GM21529 (cell line): ENCODE results near the gene CDC42.

Source experiments
- ATAC-seq: cut with Tn5 transposase; IDR thresholded peaks from one replicate; pipeline ENCODE4 v1.9.1; 2021; ENCODE audit not compliant: unreplicated experiment

CDC42 gene

DNA sequence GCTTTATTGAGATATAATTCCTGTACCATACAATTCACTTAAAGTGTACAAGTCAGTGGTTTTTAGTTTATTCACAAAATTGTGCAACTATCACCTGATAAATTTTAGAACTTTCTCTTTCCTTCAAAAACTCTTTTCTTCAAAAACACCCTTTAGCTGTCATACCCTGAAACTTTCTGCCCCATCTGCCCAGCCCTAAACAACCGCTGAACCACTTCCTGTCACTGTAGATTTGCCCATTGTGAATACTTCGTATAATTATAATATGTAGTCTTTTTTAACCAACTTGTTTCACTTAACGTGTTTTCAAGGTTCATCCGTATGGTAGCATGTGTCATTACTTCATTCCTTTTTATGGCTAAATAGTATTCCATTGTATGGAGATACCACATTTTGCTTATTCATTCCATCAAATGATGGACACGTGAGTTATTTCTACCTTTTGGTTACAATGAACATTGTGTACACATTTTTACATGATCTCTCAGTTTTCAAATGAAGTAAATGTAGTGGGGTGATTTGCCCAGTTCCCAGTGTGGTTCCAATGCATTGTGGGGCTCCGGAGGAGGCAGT lies 52.4 kb downstream of the CDC42 start:
- ATAC-seq: no peak

DNA sequence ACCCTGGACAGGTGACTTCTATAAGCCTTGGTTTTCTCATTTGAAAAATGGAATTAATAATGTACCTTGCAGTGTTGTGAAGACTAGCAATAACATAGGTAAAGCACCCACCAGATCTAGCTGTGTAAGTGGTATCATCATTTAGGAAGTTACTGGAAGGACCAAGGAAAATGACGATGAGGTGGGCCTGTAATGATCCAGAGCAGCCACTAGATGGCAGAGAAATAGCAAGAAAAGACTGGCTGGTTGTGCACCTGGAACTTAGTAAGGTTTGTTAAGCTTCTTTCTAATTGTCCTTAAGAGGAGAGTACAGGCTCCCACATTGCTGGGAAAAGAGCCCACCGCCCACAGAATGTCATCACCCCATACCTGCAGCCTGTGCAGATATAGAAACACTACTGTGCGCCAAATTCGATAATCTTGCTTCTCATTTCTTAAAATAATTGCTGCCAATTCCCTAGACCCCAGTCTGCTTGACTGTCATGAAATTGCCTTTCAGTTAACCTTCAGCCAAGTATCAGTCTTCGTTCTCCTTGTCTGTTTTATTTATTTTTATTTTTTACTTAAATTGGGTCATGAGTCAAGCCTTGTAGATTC lies 53.2 kb downstream of the CDC42 start:
- ATAC-seq: no peak

DNA sequence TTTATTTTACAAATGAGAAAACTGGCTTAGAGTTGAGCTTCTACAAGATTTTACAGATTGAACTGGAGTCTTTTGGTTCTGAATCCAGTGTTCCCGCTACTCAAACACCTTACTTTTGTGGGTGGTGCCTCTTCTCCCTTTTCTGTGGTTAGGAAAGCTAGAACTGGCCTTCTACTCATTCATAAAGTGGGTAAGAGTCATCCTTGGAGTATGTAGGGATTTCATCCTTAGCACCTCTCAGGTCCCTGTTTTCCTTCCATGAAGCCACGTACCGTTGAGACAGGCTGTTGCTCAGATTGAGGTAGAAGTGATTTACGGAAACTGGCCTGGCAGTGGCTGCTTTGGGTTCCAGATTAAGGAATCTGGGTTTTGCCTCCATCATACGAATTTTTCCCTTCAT lies 54.6 kb downstream of the CDC42 start:
- ATAC-seq: no peak

DNA sequence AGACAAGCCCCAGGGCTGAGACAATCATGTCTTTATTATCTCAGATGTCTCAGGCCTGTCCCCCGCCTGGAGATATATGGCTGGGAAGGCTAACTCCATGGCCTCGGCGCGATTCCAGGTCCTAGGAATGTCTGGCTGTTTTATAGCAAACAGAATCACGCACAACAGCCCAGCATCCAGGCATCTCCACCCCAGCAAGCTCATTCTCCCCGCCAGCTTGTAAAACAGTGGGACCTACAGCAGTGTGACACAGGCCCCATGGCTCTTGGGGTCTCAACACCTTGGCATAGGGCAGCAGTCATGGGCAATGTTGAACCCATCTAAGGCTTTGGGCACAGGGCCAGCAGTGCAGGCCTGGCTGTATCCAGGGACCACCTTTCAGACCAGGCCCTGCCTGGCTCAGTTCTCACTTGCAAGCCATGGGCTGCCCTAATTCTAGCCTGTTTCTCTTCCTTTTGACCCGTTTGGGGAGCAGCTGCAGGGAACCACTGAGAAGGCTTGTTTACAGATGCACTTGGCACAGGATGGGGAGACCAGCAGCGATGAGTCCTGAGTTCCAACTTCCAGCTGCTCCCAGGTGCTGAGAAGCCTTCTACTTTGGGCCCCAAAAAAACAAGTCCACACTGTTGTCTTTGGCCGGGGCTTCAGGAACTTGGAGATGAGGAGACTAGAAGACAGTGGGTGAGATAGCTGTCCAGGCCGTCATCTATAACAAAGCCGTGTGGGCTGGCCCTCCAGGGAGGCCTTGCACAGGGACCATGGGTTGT lies 56.0 kb downstream of the CDC42 start:
- no peak for ATAC-seq

DNA sequence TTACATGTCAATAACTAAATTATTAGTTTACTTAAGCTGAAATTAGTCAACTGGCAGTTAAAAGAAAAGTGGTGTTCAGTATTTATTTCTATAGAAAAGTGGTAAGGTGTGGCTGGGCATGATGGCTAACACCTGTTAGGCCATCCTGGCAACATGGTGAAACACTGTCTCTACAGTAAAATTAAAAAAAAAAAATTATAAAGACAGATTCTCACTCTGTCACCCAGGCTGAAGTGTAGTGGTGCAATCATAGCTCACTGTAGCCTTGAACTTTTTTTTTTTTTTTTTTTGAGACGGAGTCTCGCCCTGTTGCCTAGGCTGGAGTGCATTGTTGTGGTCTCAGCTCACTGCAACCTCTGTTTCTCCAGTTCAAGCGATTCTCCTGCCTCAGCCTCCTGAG lies 57.5 kb downstream of the CDC42 start:
- ATAC-seq: no peak

DNA sequence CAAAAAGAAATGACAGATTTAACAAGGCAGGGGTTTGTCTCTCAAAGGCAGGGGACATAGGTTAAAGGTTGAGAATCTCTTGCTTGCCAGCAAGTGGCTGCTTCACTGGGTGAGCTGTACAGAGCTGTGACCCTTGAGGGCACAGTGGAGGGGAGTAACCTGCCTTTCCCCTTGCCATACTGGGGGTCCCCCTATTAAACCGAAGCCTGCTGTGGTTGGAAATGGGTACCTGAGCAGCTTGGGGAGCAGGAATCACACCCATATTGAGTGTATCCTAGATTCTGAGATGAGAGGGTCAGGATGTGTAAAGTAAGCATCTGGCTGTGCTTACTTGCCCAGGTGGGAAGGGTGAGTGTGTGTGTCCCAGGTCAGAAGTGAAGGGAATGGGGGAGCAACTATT lies 58.6 kb downstream of the CDC42 start:
- no peak for ATAC-seq

DNA sequence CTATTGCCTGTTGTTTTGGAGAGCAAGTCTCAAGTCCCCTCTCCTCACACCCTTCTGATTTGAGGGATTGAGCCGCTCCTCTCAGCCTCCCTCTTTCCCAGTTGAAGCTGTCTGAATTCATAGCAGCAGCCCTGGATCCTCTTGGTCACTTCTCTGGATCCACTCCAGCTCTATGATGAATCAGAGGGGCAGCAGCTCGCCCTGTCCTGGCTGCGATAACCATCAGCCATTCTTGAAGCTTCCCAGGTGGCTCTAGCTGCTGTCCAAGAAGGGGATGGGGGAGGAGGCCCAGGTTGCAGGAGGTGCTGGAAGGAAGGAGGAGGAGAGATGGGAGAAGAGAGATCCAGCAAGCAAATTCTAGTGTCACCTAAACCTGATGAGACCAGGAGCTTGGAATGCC lies 59.1 kb downstream of the CDC42 start:
- no peak for ATAC-seq

DNA sequence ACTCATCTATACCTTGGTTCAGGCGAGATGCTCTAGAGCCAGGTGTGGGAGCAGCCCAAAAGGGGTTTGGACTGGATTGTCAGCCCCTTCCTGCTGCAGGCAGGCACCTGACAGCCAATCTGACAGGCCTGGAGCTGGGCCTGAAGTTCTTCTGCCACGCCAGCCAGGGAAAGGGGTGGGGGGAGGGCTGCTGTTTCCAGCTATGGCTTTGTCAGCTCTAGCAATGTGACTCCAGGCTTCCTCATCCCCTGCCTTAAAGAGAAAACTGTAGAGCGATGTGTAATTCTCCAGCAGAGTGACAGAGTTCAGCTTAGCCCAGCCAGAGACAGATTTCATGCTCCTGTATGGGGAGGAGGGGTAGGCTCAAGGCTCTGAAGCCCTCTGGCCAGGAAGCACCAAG lies 60.0 kb downstream of the CDC42 start:
- no peak for ATAC-seq

DNA sequence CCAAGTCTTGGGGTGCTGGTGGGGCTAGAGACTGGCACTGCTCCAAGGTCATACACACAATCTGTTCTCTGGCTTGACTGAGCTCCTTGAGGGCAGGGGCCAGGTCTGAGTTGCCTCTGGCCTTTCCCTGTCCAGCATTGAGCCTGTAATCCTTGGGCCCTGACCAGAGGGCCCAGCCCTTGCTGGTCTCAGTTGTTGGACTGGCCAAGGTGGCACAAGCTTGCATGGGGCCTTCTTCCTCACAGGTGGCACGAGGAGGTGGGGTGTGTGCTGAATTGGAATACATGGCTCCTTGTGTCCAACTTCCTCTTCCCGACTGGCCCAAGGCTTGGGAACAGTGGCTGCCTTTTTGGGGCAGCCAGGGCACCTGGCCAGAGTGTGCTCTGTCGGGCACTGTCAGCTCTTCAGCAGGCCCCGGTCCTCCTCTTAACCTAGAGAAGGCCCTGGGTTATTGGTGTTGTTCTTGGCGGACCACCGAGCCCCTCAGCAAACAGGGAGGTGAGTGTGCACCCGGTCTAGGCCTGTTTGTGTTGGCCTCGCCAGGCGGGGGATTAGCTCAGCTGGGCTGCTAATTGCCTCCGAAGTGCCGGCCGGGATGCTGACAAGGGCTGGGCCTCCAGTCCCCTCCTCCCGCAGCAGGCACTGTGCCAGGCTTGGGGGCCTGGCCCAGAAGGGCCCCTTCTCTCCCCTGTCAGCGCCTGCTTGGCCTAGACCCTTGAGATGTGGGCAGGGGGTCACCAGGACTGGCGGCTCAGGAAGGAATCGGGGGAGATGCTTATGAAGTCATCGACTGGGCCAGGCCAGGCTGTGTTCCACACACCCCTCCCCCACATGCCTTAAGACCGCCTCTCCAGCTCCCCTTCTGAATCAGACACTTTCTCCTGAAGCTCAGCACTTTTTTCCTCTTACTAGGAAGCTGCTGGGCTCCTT lies 61.8 kb downstream of the CDC42 start:
- ATAC-seq: no peak

DNA sequence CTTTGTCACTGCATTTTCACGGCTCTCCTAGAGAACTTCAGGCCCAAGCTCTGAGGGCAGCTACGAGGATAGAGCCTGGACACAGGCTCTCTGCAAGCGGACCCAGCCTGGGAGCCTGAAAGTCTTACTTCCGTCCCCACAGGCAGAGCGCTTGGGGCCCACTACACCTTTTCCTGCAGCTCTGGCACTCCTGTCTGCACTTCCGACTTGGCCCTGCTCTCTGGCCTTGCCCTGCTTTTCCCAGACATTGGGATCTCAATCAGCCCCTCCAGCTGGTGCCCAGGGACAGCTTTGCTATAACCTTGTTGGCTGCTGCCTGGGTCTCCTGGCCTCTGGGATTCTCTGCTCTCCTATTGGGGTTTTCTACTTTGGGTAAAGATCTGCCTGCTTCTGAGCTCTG lies 62.8 kb downstream of the CDC42 start:
- ATAC-seq: no peak

DNA sequence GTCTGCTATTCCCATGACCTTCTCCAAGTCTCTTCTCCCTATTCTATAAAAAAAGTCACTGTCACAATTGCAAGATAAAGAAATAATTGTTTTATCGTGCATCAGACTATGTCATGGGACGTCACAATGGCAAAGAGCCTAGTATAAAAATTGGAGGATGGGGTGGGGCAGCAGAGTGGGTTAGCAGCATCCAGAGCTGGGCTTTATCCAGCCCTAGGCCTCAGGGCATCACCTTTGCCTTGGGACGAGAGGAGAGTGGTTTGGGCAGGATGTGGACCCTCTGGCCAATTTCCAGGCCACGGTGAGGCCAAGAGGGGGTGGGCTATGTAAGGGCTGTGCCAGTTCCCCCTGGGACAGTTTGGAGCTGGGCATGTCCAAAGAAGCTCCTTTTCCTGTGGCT lies 64.7 kb downstream of the CDC42 start:
- ATAC-seq: no peak

DNA sequence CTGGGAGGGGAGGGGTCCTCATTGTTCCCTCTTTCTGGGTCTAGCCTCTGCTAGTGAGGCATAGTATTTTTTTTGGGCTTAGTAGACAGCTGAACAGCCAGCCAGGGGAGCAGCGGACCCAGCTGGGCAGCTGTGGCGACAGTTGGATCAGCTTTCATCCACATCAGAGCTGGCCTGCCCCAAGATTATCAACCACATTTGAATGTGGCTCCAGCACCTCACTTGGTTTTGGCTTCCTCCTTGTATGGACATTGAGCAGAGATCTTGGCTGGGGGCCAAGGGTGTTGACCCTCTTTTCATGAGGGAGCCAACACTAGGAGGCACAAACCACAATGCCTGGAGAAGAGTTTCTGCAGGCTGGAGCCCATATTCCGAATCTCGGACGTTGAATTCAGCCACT lies 65.3 kb downstream of the CDC42 start:
- ATAC-seq: no peak

DNA sequence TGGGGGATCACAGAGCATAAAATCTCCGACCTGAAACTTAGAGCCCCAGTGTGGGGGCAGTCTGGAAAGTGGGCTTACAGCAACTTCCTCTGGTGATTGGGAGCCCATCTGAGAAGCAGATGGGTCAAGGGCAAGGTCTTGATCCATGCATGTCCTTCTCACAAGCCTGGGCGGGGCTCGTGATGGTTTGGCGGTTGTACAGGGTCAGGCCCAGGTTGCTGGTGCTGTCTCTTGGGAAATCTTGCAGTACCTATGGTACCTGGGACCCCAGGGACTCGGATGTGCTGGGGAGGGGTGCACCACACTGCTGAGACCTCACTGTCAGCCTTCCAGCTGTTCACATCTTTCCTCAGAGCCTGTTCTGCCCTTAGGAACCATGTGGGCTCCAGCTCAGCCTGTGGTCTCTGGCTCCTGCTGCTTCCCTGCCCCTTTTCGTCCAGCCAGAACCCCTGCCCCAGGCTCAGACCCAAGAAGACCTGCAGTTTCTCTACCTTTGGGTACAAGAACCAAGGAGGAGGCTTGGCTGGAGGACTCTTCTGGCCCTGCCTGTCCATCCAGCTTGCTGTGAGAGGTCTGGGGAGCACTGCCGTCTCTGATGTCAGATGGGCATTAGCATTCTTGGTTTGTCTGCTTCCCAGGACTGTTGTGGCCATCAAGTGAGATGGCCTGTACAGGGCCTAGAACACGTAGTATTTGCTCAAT lies 65.9 kb downstream of the CDC42 start:
- ATAC-seq: no peak

DNA sequence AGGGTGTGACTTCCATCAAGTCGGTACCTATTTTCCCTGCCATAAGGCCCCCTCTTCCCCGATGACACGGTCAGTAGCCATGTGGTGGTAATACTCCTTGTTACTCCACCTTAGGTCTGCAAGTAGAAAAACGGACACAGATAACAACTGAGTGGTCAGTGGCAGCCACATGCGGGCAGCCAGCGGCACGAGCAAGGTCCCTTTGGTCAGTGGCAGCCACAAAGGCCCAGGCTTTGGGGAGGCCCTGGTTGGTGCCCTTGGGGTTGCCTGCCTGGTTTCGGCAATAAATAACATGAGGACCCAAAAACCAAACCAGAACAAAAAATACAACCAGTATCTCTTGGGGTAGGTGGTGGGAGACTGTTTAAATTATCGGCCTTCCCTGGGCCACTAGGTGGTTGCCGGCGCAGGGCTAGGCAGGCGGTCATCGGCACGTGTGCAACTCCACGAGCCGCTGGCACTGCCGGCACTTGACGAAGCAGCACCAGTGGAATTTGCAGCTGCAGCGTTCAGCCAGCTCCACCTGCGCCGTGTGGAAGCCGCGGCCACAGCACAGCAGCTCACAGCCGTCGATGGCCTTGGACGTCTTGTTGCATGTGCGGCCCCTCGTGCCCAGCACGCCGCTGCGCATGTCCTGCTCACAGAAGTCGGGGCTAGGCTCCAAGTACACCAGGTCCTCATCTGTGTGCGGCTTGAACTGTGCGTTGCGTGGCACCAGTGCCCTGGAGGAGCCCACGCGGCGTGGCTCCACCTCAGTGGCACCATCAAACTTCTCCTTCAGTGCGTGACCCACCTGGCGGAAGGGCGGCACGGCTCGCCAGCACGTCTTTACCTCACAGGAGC lies 67.3 kb downstream of the CDC42 start:
- ATAC-seq: no peak

DNA sequence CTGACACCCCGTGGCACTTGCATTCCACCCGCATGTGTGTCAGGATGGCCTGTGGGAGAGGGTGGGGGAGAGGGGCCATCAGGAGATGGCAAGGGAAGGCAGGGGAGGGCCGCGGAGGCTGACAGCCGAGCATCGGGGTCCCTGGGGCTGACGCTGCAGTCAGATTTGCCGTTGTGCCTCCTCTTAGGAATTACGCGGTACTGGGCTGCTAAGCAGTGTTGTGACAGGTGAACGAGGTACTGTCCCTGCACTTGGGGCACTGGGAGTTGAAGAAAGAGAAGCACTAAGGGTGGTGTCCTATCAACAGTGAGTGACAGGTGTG lies 67.9 kb downstream of the CDC42 start:
- no peak for ATAC-seq

DNA sequence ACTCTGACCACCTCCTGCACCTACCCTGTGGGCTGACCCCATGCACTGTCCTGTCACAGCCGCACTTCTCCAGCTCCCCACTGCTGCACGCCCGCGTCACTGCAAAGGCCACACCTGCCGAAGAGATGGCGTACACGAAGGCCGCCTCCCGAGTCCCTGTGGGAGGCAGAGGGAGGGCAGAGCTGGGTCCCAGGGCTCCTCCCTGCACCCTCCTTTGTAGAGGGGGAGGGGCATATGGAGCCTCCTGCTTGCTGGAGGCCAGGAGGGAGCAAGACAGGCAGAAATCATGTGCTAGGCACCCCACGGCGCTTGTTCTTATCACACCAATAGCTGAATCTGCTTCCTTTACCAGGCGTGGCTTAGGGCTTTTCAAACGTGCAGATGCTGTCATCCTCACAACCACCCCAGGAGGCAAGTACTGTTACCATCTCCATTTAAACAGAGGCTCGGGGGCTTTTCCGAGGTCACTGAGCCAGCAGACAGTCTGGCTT lies 69.0 kb downstream of the CDC42 start:
- ATAC-seq: no peak

DNA sequence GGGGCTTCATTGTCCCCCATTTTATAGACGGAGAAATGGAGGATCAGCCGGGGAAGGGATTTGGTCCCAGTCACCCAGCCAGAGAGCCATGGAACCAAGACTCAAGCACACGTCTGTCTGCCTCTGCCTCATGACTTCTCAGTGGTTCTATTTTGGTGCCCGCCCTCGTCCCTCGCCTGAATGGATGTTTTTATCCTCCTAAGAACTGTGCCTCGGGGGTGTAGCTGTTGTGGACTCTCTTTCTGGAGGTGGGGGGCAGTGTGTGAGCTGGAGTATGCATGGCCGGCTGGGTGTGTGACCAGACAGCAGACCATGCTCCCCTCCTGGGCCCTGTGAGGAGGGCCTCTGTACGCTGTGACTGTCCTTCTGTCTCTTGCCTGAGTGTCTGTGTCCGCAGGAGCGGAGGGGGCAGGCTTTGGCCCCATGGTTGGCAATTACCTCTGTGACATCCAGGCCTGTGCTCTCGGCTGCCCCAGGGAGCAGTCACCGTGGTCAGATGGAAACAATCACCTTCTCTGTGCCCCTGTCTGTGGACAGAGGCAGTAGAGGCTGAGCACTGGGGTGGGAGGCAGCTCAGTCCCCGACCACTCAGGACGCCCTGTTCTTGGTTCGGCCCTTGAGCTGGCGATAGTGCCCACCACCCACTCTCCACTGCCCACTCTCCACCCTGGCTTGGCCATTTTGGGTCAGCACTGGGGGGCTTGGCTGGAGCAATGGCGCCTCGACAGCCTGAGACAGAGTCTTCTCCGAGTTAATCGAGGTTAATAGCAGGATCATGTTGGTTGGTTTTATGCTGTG lies 70.0 kb downstream of the CDC42 start:
- ATAC-seq: no peak

DNA sequence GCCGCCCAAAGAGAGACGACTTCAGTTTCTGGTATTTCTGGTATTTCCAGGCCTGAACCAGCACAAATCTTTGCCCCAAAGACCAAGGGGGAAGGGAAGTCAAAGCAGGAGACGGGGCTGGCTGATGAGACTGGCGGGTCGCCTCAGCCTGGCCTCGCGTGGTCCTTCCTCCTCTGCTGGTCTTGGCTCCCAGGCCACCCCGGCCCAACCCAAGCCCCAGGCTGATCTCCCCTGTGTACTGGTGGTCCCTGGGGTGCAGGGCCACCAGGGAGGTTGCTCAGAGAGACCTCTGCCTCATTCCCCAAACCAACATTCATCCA lies 70.5 kb downstream of the CDC42 start:
- ATAC-seq: no peak

DNA sequence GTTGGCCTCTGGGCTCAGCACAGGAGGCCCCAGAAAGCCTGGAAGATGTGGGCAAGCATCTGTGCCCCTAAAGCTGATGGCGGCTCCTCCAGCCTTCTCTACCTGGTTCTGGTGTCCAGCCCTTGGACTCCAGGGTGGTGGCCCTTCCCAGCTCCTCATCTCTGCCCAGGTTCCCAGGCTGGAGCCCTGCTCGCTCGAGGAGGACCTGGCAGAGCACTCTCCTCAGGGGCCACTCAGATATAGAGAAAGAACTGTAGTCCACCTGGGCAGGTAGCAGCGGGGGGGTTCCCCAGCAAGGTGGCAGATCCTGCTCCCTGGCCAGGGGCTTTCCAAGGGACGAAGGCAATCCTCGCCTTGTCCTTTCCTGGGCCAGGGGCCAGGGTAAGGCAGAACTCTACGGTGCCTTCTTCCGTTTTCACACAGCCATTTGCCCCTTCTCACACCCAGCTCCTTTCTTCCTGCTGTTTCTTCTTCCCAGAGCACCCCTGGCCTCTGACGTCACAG lies 71.4 kb downstream of the CDC42 start:
- no peak for ATAC-seq
